Stomach smooth muscle (tissue), 2 donors: ENCODE data around the gene NCBP2.

Experiments
- H3K27ac ChIP-seq: one replicate; pipeline ENCODE4 v1.7.0; 2013; ENCODE audit warnings: mild to moderate bottlenecking, low read length, inconsistent platforms
- H3K27me3 ChIP-seq, 2 donors: one replicate each; pipeline ENCODE4 v1.7.0; 2013; ENCODE audit warnings: low read length in 2 of 2; ENCODE audit not compliant: insufficient read depth in 2 of 2, control insufficient read depth in 1 of 2
- H3K36me3 ChIP-seq, 2 donors: one replicate each; pipeline ENCODE4 v1.7.0; 2013; ENCODE audit warnings: low read length in 2 of 2; ENCODE audit not compliant: control insufficient read depth in 2 of 2, insufficient read depth in 2 of 2
- H3K4me1 ChIP-seq: one replicate; pipeline ENCODE4 v1.7.0; 2013; ENCODE audit warnings: low read length; ENCODE audit not compliant: control insufficient read depth, insufficient read depth
- H3K4me3 ChIP-seq, 2 donors: one replicate each; pipeline ENCODE4 v1.7.0; 2013; ENCODE audit warnings: low read length in 2 of 2
- H3K9ac ChIP-seq, 2 donors: one replicate each; pipeline ENCODE4 v1.7.0; 2013; ENCODE audit warnings: low read length in 2 of 2, mild to moderate bottlenecking in 1 of 2
- H3K9me3 ChIP-seq, 2 donors: one replicate each; pipeline ENCODE4 v1.7.0; 2013; ENCODE audit warnings: low read length in 2 of 2; ENCODE audit not compliant: control insufficient read depth in 2 of 2
- donor health status: healthy.
- donor health status: Pancreatic carcinoma.

NCBP2 gene

GRCh38 chr3:196914866-196915265 is 27.5 kb downstream of the NCBP2 start:
- H3K4me3 ChIP-seq, result no peak overlapping the region
- H3K36me3 ChIP-seq, result peaks cover 10 to 15% of the 10 kb centered on the region in 2 donors
- H3K9me3 ChIP-seq, result no peaks in the 10 kb centered on the region
- H3K4me1 ChIP-seq, result no peaks in the 10 kb centered on the region
- H3K27me3 ChIP-seq, result no peaks in the 10 kb centered on the region
- H3K9ac ChIP-seq, result no peak overlapping the region
- no peak overlapping the region for H3K27ac ChIP-seq

DNA sequence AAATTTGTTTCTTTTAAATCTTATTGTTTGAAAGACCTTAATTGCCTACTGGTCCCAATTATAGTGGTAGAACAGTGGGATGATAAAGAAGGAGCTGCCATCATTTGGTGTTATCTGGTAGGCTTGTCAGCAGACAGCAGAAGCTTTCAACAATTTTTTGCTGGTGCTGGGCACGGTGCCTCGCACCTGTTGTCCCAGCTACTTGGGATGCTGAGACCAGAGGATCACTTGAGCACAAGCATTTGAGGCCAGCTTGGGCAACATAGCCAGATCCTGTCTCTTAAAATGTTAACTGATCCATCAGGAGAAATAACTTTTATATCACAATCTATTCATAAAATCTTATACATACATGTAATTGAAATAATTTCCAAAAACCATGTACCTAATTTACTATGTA is 38.6 kb downstream of the NCBP2 start:
- H3K27me3 ChIP-seq, result no peaks in the 10 kb centered on the region
- no peak overlapping the region for H3K9ac ChIP-seq
- no peak overlapping the region for H3K27ac ChIP-seq
- no peaks in the 10 kb centered on the region for H3K4me1 ChIP-seq
- H3K36me3 ChIP-seq, result peaks cover 33 to 36% of the 10 kb centered on the region in 2 donors
- H3K4me3 ChIP-seq, result no peak overlapping the region
- no peaks in the 10 kb centered on the region for H3K9me3 ChIP-seq

- H3K27me3 ChIP-seq, result no peaks in the 10 kb centered on the region
- no peaks in the 10 kb centered on the region for H3K9me3 ChIP-seq
- H3K4me3 ChIP-seq, result no peak overlapping the region
- no peak overlapping the region for H3K27ac ChIP-seq
- H3K36me3 ChIP-seq, result peaks cover 33 to 36% of the 10 kb centered on the region in 2 donors
- H3K4me1 ChIP-seq, result no peaks in the 10 kb centered on the region
- H3K9ac ChIP-seq, result no peak overlapping the region
Observed at GRCh38 chr3:196902296-196902695, 40.0 kb downstream of the NCBP2 start.

GRCh38 chr3:196901768-196902167 is 40.6 kb downstream of the NCBP2 start:
- Histone ChIP-seq H3K36me3 (peaks cover 33 to 36% of the 10 kb centered on the region in 2 donors), H3K9me3 (no peaks in the 10 kb centered on the region), H3K27me3 (no peaks in the 10 kb centered on the region), H3K4me1 (no peaks in the 10 kb centered on the region), H3K27ac (no peak overlapping the region), H3K9ac (no peak overlapping the region), H3K4me3 (no peak overlapping the region)

DNA sequence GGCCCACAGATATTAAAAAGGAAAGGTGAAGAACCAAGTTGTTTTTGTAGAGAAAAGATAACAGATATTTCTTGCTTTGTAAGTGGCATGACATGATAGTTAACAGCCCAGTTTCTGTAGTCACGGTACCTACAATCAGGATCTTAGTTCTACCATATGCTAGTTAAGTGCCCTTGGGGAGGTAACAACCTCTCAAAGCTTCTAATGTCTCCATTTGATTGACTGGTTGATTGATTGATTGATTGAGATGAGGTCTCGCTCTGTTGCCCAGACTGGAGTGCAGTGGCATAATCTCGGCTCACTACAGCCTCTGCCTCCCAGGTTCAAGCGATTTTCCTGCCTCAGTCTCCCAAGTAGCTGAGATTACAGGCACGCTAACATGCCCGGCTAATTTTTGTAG is 46.1 kb downstream of the NCBP2 start:
- H3K4me1 ChIP-seq, result no peaks in the 10 kb centered on the region
- H3K36me3 ChIP-seq, result peaks cover 0 to 4% of the 10 kb centered on the region in 2 donors
- no peaks in the 10 kb centered on the region for H3K9me3 ChIP-seq
- no peaks in the 10 kb centered on the region for H3K27me3 ChIP-seq
- H3K9ac ChIP-seq, result no peak overlapping the region
- no peak overlapping the region for H3K4me3 ChIP-seq
- no peak overlapping the region for H3K27ac ChIP-seq

GRCh38 chr3:196894557-196895295 is 47.6 kb downstream of the NCBP2 start:
- Histone ChIP-seq H3K27ac (no peak overlapping the region), H3K27me3 (no peaks in the 10 kb centered on the region), H3K4me3 (no peak overlapping the region), H3K4me1 (no peaks in the 10 kb centered on the region), H3K9ac (no peak overlapping the region), H3K36me3 (no peaks in the 10 kb centered on the region), H3K9me3 (no peaks in the 10 kb centered on the region)

DNA sequence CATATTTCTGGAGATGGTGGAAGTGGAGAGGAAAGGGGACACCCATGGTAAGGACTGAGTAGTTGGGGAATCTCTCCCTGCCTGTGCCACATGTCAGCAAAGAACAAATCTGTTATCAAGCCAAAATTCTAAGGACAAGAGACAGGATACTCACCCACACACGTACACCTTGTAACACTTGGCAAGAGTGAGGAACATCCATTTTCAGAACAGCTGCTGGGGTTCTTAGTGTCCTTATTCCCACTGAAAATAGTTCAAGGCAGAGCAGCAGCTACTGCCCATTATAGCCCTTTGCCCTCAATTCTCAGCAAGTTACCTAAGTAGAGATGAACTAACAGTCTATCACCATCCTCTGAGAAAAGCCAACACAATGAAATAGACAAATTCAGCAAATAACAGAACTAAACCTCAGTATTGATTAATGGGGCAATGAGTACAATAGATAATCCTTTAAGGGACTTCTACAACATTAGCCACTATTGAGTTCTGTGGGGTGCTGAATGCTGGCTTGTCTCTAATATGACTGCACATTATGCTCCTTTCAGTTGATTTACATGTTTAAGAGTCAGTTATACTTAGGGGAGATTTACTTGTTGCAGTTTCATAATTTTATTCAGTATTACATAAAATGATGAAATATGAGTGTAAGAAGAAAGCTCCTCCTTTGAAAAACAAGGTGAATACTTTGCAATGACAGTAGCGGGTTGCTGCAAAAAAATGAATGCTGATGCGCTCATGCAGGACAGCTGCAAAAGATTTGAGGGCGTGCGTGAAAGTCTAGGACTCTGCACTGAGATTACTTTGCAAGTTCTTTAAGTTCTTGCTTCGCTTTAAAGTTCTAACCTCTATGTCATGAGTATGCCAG is 52.3 kb downstream of the NCBP2 start:
- H3K27ac ChIP-seq, result no peak overlapping the region
- no peaks in the 10 kb centered on the region for H3K4me1 ChIP-seq
- no peak overlapping the region for H3K4me3 ChIP-seq
- no peak overlapping the region for H3K9ac ChIP-seq
- H3K36me3 ChIP-seq, result peaks cover 10 to 15% of the 10 kb centered on the region in 2 donors
- H3K27me3 ChIP-seq, result no peaks in the 10 kb centered on the region
- no peaks in the 10 kb centered on the region for H3K9me3 ChIP-seq

DNA sequence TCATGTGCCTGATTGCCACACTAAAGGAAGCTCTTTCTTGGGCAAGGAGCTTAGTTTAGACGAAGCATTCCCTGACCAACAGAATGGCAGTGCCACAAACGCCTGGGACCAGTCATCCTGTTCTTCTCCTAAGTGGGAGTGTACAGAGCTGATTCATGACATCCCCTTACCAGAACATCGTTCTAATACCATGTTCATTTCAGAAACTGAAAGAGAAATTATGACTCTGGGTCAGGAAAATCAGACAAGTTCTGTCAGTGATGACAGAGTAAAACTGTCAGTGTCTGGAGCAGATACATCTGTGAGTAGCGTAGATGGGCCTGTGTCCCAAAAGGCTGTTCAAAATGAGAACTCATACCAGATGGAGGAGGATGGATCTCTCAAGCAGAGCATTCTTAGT is 56.2 kb downstream of the NCBP2 start:
- Histone ChIP-seq H3K9ac (no peak overlapping the region), H3K4me1 (no peaks in the 10 kb centered on the region), H3K27ac (no peak overlapping the region), H3K9me3 (no peaks in the 10 kb centered on the region), H3K36me3 (peaks cover 10 to 15% of the 10 kb centered on the region in 2 donors), H3K27me3 (no peaks in the 10 kb centered on the region), H3K4me3 (no peak overlapping the region)
